Measurements from ENCODE around the gene NECTIN3.

Gene NECTIN3

GRCh38 chr3:111151438-111151837, 79.8 kb downstream of the NECTIN3 start:
- no peaks in the 10 kb centered on the region for H3K9me3 ChIP-seq (ENCODE audit: control insufficient read depth in 2 of 2, low read length in 2 of 2)
- H3K27ac ChIP-seq (ENCODE audit: low read length): no peak overlapping the region
- H3K4me1 ChIP-seq (ENCODE audit: control insufficient read depth, insufficient read depth, low read length): no peaks in the 10 kb centered on the region
- no peak overlapping the region for H3K9ac ChIP-seq (ENCODE audit: low read length in 2 of 2)
- H3K4me3 ChIP-seq (ENCODE audit: low read length in 2 of 2): no peak overlapping the region
- H3K27me3 ChIP-seq (ENCODE audit: control insufficient read depth in 1 of 2, insufficient read depth in 2 of 2, low read length in 2 of 2): no peaks in the 10 kb centered on the region
- no peaks in the 10 kb centered on the region for H3K36me3 ChIP-seq (ENCODE audit: control insufficient read depth in 2 of 2, insufficient read depth in 2 of 2, low read length in 2 of 2)

- Histone ChIP-seq H3K27me3 (ENCODE audit: control insufficient read depth in 1 of 2, insufficient read depth in 2 of 2, low read length in 2 of 2) (no peaks in the 10 kb centered on the region), H3K4me3 (ENCODE audit: low read length in 2 of 2) (no peak overlapping the region), H3K9ac (ENCODE audit: low read length in 2 of 2) (no peak overlapping the region), H3K36me3 (ENCODE audit: control insufficient read depth in 2 of 2, insufficient read depth in 2 of 2, low read length in 2 of 2) (no peaks in the 10 kb centered on the region), H3K4me1 (ENCODE audit: control insufficient read depth, insufficient read depth, low read length) (no peaks in the 10 kb centered on the region), H3K9me3 (ENCODE audit: control insufficient read depth in 2 of 2, low read length in 2 of 2) (no peaks in the 10 kb centered on the region), H3K27ac (ENCODE audit: low read length) (no peak overlapping the region)
Measured at GRCh38 chr3:111152496-111152895, 80.9 kb downstream of the NECTIN3 start.

DNA sequence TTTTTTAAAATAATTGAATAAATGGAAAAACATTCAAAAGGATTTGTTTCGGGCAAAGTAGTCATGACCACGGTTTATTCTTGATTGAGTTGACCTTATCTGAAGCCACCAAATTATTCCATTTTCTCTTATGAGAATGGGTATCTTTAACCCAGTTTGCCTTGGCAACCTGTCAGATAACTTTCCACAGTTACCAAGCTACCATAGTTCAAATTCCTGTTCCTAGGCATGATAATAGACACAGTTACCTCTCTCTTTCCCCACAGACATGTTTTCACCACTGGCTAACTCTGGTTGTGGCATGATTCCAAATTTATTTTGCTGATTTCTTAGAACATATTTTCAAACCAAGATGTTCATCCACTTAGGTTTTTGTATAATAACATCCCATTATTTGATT, 84.9 kb downstream of the NECTIN3 start:
- Histone ChIP-seq H3K4me1 (ENCODE audit: control insufficient read depth, insufficient read depth, low read length) (no peaks in the 10 kb centered on the region), H3K36me3 (ENCODE audit: control insufficient read depth in 2 of 2, insufficient read depth in 2 of 2, low read length in 2 of 2) (peaks cover 0 to 4% of the 10 kb centered on the region in 2 donors), H3K27ac (ENCODE audit: low read length) (no peak overlapping the region), H3K9me3 (ENCODE audit: control insufficient read depth in 2 of 2, low read length in 2 of 2) (no peaks in the 10 kb centered on the region), H3K9ac (ENCODE audit: low read length in 2 of 2) (no peak overlapping the region), H3K4me3 (ENCODE audit: low read length in 2 of 2) (no peak overlapping the region), H3K27me3 (ENCODE audit: control insufficient read depth in 1 of 2, insufficient read depth in 2 of 2, low read length in 2 of 2) (no peaks in the 10 kb centered on the region)

DNA sequence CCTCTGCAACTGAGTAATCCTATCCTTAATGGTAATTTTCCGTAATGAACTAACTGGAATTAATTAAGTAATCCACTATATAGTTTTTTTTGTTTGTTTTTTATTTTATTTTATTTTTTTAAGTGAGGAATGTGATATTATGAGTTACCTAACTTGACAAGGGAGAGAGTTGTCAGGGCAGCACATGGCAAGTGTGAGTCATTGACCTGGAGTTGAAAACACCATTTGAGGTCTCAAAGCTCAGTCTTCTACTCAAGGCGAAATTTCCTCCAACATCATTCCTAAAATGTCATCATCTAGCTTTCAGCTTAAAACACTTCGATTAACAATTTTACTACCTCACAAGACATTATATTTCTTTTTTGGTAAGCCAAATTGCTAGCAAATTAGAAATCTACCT, 87.8 kb downstream of the NECTIN3 start:
- H3K4me3 ChIP-seq (ENCODE audit: low read length in 2 of 2): no peak overlapping the region
- H3K27me3 ChIP-seq (ENCODE audit: control insufficient read depth in 1 of 2, insufficient read depth in 2 of 2, low read length in 2 of 2): no peaks in the 10 kb centered on the region
- H3K36me3 ChIP-seq (ENCODE audit: control insufficient read depth in 2 of 2, insufficient read depth in 2 of 2, low read length in 2 of 2): peaks cover 0 to 4% of the 10 kb centered on the region in 2 donors
- H3K9ac ChIP-seq (ENCODE audit: low read length in 2 of 2): no peak overlapping the region
- no peak overlapping the region for H3K27ac ChIP-seq (ENCODE audit: low read length)
- no peaks in the 10 kb centered on the region for H3K4me1 ChIP-seq (ENCODE audit: control insufficient read depth, insufficient read depth, low read length)
- no peaks in the 10 kb centered on the region for H3K9me3 ChIP-seq (ENCODE audit: control insufficient read depth in 2 of 2, low read length in 2 of 2)

- Histone ChIP-seq H3K9ac (ENCODE audit: low read length in 2 of 2) (no peak overlapping the region), H3K4me3 (ENCODE audit: low read length in 2 of 2) (no peak overlapping the region), H3K27ac (ENCODE audit: low read length) (no peak overlapping the region), H3K36me3 (ENCODE audit: control insufficient read depth in 2 of 2, insufficient read depth in 2 of 2, low read length in 2 of 2) (peaks cover 0 to 4% of the 10 kb centered on the region in 2 donors), H3K9me3 (ENCODE audit: control insufficient read depth in 2 of 2, low read length in 2 of 2) (no peaks in the 10 kb centered on the region), H3K27me3 (ENCODE audit: control insufficient read depth in 1 of 2, insufficient read depth in 2 of 2, low read length in 2 of 2) (no peaks in the 10 kb centered on the region), H3K4me1 (ENCODE audit: control insufficient read depth, insufficient read depth, low read length) (no peaks in the 10 kb centered on the region)
Measured at GRCh38 chr3:111164621-111165020, 93.0 kb downstream of the NECTIN3 start.

- H3K36me3 ChIP-seq (ENCODE audit: control insufficient read depth in 2 of 2, insufficient read depth in 2 of 2, low read length in 2 of 2): peaks cover 0 to 5% of the 10 kb centered on the region in 2 donors
- no peaks in the 10 kb centered on the region for H3K9me3 ChIP-seq (ENCODE audit: control insufficient read depth in 2 of 2, low read length in 2 of 2)
- no peak overlapping the region for H3K27ac ChIP-seq (ENCODE audit: low read length)
- H3K4me1 ChIP-seq (ENCODE audit: control insufficient read depth, insufficient read depth, low read length): no peaks in the 10 kb centered on the region
- H3K4me3 ChIP-seq (ENCODE audit: low read length in 2 of 2): no peak overlapping the region
- no peaks in the 10 kb centered on the region for H3K27me3 ChIP-seq (ENCODE audit: control insufficient read depth in 1 of 2, insufficient read depth in 2 of 2, low read length in 2 of 2)
- no peak overlapping the region for H3K9ac ChIP-seq (ENCODE audit: low read length in 2 of 2)
Measured at GRCh38 chr3:111165411-111165810, 93.8 kb downstream of the NECTIN3 start.

GRCh38 chr3:111173328-111173900, 101.8 kb downstream of the NECTIN3 start:
- Histone ChIP-seq H3K4me3 (ENCODE audit: low read length in 2 of 2) (no peak overlapping the region), H3K9me3 (ENCODE audit: control insufficient read depth in 2 of 2, low read length in 2 of 2) (no peaks in the 10 kb centered on the region), H3K27ac (ENCODE audit: low read length) (no peak overlapping the region), H3K27me3 (ENCODE audit: control insufficient read depth in 1 of 2, insufficient read depth in 2 of 2, low read length in 2 of 2) (no peaks in the 10 kb centered on the region), H3K9ac (ENCODE audit: low read length in 2 of 2) (no peak overlapping the region), H3K36me3 (ENCODE audit: control insufficient read depth in 2 of 2, insufficient read depth in 2 of 2, low read length in 2 of 2) (peaks cover 3 to 8% of the 10 kb centered on the region in 2 donors), H3K4me1 (ENCODE audit: control insufficient read depth, insufficient read depth, low read length) (no peaks in the 10 kb centered on the region)

GRCh38 chr3:111173906-111174305, 102.3 kb downstream of the NECTIN3 start:
- no peak overlapping the region for H3K9ac ChIP-seq (ENCODE audit: low read length in 2 of 2)
- no peaks in the 10 kb centered on the region for H3K9me3 ChIP-seq (ENCODE audit: control insufficient read depth in 2 of 2, low read length in 2 of 2)
- H3K27me3 ChIP-seq (ENCODE audit: control insufficient read depth in 1 of 2, insufficient read depth in 2 of 2, low read length in 2 of 2): no peaks in the 10 kb centered on the region
- H3K4me3 ChIP-seq (ENCODE audit: low read length in 2 of 2): no peak overlapping the region
- peaks cover 3 to 8% of the 10 kb centered on the region in 2 donors for H3K36me3 ChIP-seq (ENCODE audit: control insufficient read depth in 2 of 2, insufficient read depth in 2 of 2, low read length in 2 of 2)
- H3K4me1 ChIP-seq (ENCODE audit: control insufficient read depth, insufficient read depth, low read length): no peaks in the 10 kb centered on the region
- H3K27ac ChIP-seq (ENCODE audit: low read length): no peak overlapping the region

- Histone ChIP-seq H3K27me3 (ENCODE audit: control insufficient read depth in 1 of 2, insufficient read depth in 2 of 2, low read length in 2 of 2) (no peaks in the 10 kb centered on the region), H3K9ac (ENCODE audit: low read length in 2 of 2) (no peak overlapping the region), H3K27ac (ENCODE audit: low read length) (no peak overlapping the region), H3K4me3 (ENCODE audit: low read length in 2 of 2) (no peak overlapping the region), H3K9me3 (ENCODE audit: control insufficient read depth in 2 of 2, low read length in 2 of 2) (no peaks in the 10 kb centered on the region), H3K4me1 (ENCODE audit: control insufficient read depth, insufficient read depth, low read length) (no peaks in the 10 kb centered on the region), H3K36me3 (ENCODE audit: control insufficient read depth in 2 of 2, insufficient read depth in 2 of 2, low read length in 2 of 2) (peaks cover 7 to 12% of the 10 kb centered on the region in 2 donors)
Measured at GRCh38 chr3:111190518-111190917, 118.9 kb downstream of the NECTIN3 start.

GRCh38 chr3:111193472-111193871, 121.9 kb downstream of the NECTIN3 start:
- H3K9me3 ChIP-seq (ENCODE audit: control insufficient read depth in 2 of 2, low read length in 2 of 2): no peaks in the 10 kb centered on the region
- no peaks in the 10 kb centered on the region for H3K27me3 ChIP-seq (ENCODE audit: control insufficient read depth in 1 of 2, insufficient read depth in 2 of 2, low read length in 2 of 2)

GRCh38 chr3:111194048-111194447, 122.4 kb downstream of the NECTIN3 start:
- Histone ChIP-seq H3K4me3 (ENCODE audit: low read length in 2 of 2) (no peak overlapping the region), H3K27me3 (ENCODE audit: control insufficient read depth in 1 of 2, insufficient read depth in 2 of 2, low read length in 2 of 2) (no peaks in the 10 kb centered on the region), H3K9me3 (ENCODE audit: control insufficient read depth in 2 of 2, low read length in 2 of 2) (no peaks in the 10 kb centered on the region), H3K4me1 (ENCODE audit: control insufficient read depth, insufficient read depth, low read length) (no peaks in the 10 kb centered on the region), H3K36me3 (ENCODE audit: control insufficient read depth in 2 of 2, insufficient read depth in 2 of 2, low read length in 2 of 2) (peaks cover 7 to 12% of the 10 kb centered on the region in 2 donors), H3K9ac (ENCODE audit: low read length in 2 of 2) (no peak overlapping the region), H3K27ac (ENCODE audit: low read length) (no peak overlapping the region)

More at GRCh38 chr3:111193472-111193871, 121.9 kb downstream of the NECTIN3 start:
- H3K4me3 ChIP-seq (ENCODE audit: low read length in 2 of 2): no peak overlapping the region
- peaks cover 7 to 12% of the 10 kb centered on the region in 2 donors for H3K36me3 ChIP-seq (ENCODE audit: control insufficient read depth in 2 of 2, insufficient read depth in 2 of 2, low read length in 2 of 2)
- no peaks in the 10 kb centered on the region for H3K4me1 ChIP-seq (ENCODE audit: control insufficient read depth, insufficient read depth, low read length)
- H3K9ac ChIP-seq (ENCODE audit: low read length in 2 of 2): no peak overlapping the region
- no peak overlapping the region for H3K27ac ChIP-seq (ENCODE audit: low read length)
